Posterior cingulate gyrus (tissue), 11 donors: ENCODE measurements around the gene TSPAN18.
A peak's percentile ranks its signal among the peaks of the same experiment; 100 is the strongest.

ENCODE experiments used
- DNase-seq, 10 donors: peaks; one replicate each; pipeline versions ENCODE4 v3.0.0 to v3.0.0-alpha.2; 2020 to 2021; ENCODE audit warnings: mixed read lengths in 3 of 10
- intact Hi-C: fragments of 100-400 bp; cut with DNase I; formaldehyde crosslinking; loops from one replicate; pipeline ENCODE4 v1.15.1; 2023

TSPAN18 gene, protein sequence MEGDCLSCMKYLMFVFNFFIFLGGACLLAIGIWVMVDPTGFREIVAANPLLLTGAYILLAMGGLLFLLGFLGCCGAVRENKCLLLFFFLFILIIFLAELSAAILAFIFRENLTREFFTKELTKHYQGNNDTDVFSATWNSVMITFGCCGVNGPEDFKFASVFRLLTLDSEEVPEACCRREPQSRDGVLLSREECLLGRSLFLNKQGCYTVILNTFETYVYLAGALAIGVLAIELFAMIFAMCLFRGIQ

DNA sequence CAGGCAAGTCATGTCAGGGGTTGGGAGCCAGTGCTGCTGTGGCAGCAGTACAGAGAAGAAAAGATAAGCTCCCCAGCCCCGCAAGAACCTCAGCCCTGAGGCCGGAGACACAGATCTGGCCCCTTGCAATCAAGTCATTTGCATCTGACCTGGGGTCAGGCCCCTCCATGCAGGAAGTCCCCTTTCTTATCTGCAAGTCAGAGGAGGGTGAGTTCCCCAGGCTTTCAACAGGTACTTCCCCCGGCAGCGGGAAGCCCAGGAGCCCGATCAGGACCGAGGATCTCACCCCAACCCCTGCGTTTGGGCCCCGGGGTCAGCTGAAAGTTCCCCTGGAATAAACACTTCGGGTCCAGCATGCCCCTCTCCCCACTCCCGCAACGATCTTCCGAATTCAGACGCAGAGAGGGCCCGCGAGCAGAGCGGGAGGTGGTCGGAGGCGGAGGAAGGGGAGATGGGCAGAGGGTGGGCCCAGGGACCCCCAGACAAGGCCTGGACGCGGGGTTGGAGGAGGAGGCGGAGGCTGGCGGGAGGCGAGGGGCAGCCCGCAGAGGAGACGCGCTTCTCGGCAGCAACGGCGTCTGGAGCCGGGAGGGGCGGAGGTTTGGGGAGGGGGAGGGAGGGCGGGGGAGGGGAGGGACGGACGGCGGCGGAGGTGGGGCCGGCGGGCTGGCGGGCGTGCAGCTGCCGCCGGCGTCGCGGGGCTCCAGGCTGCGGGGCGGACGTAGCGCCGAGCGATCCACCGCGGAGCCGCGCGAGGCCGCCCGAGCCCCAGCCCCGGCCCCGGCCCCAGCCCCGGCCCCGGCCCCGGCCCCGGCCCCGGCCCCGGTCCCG is at the start of gene TSPAN18:
TSS of gene TSPAN18 (plus strand) at position 680 of the 831 bp plus-strand sequence. CDS start 179,455 bp downstream, outside the sequence.
- peak in 1 of 10 donors; percentile 30 for DNase-seq
- intact Hi-C loops: loop anchor here (5.0 kb wide), 4 partner anchors 104 to 186 kb away; no protein-coding TSS in a partner anchor

DNA sequence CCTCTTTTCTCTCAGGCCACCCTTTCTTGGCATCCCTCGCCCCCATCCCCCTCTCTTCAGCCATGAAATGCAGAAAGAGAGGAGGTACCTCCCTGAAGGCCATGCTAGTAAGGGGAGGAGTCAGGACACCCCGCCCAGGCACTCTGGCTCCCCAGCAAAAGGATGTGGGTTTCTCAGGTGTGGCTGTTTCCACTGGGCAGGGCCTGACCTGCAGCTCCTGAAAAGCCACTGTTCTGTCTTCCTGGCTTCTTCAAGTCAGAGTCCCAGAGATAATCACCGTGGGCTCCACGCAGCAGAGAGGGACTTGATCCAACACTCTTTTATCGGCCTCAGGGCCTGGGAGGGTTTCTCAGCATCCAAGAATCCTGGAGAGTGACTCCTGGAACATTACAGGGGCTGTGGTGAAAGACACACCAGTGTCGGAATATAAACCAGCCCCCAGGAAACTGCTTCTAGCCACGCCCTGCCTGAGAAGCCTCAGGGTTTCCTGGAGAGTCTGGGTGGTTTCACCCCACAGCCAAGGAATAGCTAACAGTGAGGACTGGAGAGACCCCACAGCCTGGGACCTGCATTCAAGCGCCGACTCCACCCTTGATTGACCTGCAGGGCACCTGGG is 45.7 kb upstream of the TSPAN18 start:
- no peak for DNase-seq
- intact Hi-C loops: no loop called here

DNA sequence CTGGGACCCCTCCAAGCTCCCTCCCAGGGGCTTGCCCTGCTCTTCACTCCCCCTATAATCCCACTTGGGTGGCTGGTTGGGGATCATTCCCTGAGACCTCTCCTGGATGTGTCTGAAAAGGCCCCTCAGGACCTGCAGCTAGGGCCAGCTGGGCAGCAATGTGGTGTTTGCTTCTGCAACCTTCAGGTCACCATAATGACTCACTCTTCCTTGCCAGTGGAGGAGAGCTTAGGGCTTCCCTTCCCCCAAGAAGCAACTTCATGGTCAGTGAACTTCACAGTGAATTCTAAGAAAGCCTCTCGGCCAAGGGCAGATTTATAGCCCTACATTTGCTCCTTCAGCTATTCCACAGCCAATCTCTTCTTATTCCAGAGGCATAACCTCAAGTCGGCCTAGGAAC is 45.1 kb upstream of the TSPAN18 start:
- intact Hi-C loops: no loop called here
- no peak for DNase-seq

DNA sequence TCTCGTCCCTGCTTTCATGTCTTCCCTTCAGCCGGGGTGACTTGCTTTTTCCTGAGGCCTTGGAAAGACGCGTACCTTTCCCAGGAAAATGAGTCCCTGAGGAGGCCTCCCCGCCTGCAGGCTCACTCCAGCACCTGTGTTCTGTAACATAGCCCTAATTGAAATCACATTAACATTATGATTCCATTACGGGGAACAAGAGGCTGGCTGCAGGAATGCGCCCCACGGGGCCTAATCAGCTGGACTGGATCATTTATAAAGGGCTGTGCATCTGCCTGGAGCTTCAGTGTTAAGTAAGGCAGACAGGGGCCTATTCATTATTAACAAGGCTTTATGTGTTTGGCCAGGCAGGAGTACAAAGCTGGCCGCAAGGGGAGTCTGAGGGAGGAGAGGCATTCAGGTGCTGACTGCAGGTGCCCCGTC is 41.9 kb upstream of the TSPAN18 start:
- intact Hi-C loops: no loop called here
- DNase-seq: no peak

DNA sequence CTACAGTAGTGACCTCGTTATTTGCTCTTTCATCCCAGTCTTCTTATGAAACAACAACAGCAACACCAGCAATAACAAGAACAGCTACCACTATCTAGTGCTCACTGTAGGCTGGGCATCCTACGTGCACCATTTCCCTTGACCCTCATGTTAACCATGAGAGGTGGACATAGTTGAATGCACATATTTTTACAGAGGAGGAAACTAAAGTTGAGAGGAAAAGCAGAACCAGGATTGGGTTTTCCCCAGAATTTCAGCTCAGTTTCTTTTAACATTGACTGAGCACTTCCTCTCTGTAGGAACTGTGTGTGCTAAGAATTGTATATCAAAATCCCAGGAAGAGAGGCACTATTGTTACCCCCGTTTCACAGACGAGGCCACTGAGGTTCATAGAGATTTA is 39.4 kb upstream of the TSPAN18 start:
- no peak for DNase-seq
- intact Hi-C loops: no loop called here

DNA sequence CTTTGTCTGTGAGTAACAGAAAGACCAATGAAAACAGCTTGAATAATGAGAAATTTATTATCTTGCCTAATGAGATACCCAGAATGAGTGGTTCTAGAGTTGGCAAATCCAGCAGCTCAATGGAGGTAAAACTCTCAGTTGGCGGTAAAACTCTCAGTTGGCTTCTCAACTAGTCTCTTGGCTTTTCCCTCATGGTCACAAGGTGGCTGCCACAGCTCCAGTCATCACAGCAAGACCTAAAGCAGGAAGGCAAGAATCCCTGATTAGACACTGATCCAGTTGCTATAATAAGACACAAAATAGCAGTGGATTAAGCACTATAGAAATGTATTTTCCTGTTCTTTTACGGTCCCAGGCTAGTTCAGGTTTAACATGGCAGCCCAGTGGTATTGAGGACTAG is 37.5 kb upstream of the TSPAN18 start:
- no peak for DNase-seq
- intact Hi-C loops: no loop called here

DNA sequence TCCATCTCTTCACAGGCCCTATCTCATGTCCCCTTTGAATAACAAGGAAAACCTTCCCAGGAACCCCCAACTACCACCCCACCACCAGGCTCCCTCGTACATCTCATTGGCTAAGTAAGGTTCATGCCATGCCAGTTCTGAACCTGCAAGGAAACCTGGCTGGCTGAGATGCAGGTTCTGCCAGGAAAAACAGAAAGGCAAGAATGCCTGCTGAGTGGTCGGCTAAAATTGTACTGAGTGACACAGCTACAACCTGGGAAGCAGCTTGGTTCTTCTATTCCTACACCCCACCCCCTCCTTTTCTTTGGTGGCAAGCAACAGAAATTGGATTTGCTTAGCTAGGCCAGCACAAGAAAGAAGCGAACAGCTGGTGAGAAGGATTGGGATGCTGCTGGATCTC is 36.1 kb upstream of the TSPAN18 start:
- intact Hi-C loops: no loop called here

DNA sequence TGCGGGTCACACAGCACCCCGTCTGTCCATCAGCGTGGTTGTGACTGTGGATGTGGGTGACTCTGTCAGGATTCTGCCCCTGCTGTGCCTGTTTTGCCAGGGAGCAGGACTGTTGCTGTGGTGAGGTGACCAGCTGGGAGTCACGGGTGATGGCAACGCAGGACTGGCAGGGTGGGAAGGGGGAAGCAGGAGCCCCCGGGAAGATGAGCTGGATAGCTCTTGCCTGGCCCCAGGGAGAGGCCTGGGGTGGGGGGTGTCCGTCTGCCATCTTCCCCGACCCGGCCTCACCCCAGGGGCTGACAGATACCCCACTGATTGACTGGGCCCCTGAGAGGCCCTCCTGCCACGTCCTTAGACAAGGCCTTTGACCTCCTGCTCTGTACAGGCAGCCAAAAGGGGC is 34.3 kb upstream of the TSPAN18 start:
- no peak for DNase-seq
- intact Hi-C loops: no loop called here

More for the DNA sequence above, 36.1 kb upstream of the TSPAN18 start:
- DNase-seq: no peak

DNA sequence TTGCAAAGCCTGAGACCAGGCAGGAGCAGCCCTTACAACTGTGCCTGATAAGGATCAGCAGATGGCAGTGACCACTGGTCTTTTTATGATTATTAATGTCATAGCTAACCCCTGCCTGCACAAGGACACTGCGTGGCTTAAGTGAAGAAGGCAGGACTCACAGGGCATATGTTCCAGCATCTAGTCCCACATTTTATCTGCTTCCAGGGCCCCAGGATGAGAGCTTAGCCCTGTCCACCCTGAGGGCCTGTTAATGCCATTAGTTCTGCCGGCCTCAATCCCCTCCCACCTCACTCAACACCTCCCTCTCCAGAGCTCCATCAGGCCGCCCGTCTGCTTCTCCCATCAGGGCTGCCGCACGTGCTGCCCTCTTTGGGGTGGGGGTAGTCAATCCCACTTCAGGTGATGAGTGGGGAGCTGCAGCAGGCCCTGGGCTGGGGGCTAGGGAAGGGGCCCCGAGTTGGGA is 33.1 kb upstream of the TSPAN18 start:
- intact Hi-C loops: no loop called here
- no peak for DNase-seq

DNA sequence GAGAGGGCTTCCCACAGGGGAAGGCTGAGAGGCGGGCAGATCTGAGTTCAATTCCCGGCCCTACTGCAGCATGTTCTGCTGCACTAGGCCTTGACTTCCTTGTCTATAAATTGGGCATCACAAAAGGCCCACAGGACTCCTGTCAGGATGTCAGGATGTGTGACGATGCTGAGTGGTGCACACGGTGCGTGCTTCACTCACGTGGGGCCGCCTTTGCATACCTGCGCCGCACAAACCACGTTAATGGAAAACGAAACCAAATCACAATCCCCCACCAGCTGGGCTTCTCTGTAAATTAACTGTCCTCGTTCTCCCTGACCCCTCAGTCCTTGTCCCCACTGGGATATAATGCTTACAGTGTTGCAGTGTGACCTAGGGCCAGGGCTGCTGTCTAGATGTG is 32.3 kb upstream of the TSPAN18 start:
- no peak for DNase-seq
- intact Hi-C loops: no loop called here

DNA sequence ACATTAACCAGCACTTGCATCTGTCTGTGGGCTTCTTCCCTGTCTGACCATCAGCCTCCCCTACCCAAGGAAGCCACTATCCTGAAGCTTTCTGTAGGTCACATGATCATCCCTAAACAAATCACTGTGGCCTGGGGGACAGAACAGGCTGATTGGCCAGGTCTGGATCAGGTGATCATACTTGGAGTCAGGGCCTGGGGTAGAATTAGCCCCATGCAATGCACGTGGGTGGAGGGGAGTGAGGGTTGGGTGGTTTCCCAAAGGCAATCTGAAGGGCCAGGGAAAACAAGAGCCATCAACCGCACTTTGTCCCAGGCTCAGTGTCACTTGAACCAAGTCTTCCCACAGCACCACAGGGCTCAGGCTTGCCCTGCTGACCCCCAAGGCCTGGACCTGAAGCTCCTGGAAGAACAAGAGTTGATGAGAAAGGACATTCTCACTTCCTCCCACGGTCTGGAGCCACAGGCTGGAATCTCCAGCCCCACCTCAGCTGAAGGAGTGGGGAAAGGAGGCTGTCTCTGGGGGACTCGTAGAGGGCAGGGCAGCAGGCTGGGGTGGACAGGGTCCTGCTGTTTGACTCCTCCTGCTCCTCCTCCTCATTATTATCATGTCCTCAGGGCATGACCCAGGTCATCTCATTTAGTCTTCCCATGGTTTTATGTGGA is 31.5 kb upstream of the TSPAN18 start:
- intact Hi-C loops: no loop called here
- no peak for DNase-seq

DNA sequence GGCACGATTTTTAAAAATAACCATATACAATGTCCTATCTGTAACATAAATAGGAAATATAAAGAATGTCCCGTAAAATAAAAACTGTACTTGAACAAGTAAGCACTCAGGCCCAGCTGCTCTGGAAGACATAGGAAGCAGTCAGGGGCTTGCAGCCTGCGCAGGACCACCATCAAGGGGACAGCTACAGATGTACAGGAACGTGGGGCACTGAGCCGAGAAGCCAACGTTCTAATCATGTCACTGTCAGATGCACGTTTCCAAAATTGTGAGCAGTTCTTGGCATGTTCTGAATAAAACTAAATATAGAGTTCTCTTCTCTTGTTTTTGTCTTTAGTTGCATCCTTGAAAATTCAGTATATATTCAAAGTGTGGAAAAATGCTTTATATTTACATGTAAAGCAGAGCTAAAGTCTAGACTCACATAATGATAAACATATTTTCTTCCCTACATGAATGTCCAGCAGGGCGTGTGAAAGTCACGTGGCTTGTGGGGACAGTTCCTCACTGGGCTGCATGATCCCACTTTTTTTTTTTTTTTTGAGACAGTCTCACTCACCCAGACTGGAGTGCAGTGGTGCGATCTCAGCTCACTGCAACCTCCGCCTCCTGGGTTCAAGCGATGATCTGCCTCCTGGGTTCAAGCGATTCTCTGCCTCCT is 28.4 kb upstream of the TSPAN18 start:
- DNase-seq: peak in 2 of 10 donors; percentile 7 to 29
- intact Hi-C loops: no loop called here

DNA sequence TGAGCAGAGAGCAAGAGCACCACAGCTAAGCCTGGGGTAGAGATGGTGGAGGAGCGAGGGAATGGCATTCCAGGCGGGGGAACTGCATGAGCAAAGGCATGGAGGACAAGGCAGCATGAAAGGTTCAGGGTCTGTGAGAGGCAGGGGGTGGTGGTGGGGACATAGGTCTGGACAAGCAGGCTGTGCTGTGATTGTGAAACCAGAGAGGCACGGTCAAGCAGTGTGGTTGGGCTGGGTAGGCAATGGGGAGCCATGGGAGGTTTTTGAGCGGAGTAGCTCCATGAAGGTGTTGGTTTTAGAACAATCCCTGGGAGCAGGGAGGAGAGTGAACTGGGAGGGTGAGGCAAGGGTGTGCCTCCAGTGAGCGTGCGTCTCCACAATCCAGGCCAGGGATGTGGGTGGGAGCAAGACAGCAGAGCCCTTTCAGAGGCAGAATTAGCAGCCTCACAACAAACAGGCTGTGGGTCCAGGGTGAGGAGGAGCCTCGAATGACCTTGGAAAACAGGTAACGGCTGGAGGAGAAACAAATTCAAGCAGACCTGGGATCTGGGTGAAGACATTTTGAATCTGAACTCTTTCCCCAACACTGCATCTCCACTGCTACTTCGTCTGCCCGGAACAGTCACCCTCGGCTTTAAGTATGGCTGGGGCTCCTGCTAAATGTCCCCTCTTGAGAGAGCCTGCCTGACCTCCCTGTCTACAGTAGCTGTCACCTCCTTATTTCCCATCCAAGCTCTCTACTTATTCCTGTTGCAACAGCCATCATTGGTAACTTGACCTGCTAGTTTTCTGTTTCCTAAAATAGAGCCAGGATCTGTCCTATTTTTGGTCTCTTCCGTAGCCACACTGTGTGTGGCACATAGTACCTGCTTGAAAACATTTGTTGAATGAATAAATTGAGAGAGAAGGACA is 27.0 kb upstream of the TSPAN18 start:
- no peak for DNase-seq
- intact Hi-C loops: no loop called here

DNA sequence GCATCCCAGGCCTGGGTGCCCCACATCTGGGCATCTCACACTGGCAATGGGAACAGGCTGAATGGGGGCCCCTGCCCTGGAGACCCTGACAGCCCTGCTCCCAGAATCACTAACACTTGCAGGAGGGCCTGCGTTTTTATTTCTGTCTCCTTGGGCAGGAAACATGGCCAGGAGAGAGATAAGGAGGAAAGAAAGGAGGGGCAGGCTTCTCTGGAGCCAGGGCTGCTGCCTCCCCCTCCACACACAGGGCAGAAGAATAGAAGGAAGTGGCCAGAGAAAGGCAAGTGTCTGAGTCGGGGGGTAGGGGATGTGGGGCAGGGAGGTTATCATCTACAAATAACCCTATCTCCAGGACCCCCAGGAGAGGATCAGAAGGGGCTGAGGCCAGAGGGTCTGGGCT is 25.5 kb upstream of the TSPAN18 start:
- DNase-seq: no peak

DNA sequence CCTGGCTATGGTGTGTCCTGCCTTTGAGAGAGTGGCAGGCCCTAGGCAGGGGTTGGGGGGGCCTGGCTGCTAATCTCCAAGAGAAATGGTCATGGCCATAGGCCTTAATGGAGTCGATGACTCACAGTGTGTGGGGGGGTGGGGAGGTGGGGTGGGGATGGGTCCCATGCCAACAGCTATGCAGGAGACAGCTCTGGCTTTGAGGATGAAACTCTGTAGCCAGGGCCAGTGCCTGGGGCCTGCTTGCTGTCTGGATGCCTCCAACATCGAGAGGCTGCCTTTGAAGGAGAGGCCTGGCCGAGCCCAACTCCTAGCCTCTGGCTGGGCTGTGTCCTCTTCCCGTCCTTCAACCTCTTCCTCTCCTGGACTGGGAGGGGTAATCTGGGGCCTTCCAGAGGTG is 23.9 kb upstream of the TSPAN18 start:
- no peak for DNase-seq
- intact Hi-C loops: no loop called here

More for the DNA sequence above, 25.5 kb upstream of the TSPAN18 start:
- intact Hi-C loops: no loop called here

DNA sequence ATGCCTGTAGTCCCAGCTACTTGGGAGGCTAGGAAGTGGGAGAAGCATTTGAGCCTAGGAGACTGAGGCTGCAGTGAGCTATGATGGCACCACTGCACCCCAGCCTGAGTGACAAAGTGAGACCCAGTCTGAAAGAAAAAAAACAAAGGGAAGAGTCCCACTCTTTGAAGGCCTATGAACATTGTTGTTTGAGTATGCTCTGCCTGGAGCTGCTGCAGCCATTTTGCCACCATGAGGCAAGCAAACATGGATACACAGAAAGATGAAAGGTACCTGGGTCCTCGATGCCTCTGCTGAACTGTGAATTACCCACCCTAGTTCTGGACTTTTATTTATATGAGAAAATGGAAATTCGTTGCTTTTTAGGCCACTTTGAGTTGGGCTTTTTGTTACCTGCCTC is 19.7 kb upstream of the TSPAN18 start:
- no peak for DNase-seq
- intact Hi-C loops: no loop called here

DNA sequence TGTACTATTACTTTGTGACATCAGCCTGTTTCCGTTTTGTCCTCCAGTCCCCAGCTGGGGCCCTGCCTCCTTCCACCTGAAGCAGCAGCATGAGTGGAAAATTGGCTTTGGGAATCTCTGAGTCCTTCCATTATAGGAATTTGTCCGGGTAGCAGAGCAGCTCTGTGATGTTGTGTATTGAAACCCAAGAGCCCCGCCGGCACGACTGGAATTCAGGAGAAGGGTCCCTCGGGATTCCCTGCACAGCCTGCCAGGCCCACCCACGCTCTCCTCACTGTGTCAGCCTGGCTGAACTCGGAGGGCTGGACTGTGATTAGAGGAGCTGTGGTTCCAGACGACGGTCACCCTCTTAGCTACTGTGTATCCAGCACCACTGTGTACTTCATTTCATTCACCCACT is 18.8 kb upstream of the TSPAN18 start:
- intact Hi-C loops: no loop called here
- no peak for DNase-seq

DNA sequence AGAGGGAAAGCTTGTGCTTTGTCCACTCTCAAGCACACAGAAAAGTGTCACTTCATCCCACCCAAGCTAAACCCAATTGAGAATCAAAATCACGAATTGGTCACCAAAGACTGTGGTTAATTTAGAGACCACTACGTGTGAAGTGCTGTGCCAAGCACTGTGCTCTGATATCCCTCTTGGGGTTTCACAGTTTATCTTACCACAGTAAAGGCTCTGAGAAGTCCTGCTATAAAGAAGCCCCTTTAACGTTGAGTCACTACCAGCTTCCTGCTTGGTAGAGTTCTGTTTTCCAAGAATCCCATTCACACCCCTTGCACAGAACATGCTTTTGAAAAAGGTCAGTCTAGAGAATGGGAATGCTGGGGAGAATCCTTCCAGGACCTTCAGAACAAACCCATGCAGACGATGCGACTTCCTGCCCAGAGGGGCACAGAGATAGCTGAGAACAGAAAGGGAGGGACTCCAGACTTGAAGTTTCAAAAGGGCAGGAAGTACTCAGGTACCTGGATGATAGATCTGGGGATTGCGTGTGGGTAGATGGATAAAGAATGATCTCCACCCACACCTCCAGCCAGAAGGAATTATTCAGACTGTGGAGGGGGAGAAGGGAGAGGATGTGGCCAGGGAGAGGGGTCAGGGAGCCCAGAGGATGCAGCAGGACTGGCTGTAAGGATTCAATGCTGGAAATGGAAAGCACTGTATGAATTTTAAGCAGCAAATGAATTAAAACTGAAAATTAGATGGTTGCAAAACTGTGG is 18.1 kb upstream of the TSPAN18 start:
- intact Hi-C loops: no loop called here
- no peak for DNase-seq

DNA sequence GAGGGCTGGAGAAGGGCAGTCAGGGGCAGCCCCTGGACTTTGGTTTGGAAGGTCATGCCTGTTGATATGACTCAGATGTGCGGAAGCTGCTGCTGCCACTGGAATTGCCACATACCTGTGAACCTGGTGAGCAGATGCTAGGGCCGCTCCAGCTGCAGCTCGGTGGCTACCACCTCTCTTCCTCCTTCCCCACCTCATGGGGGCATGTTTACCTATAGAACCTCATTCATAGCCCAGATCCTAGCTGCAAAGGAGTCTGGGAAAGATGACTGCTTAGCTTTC is 17.5 kb upstream of the TSPAN18 start:
- intact Hi-C loops: no loop called here
- no peak for DNase-seq
